ENCODE data around the gene BTNL9.
"Not testable (repeated sequence)": the region's sequence is repeated elsewhere in the genome, so short reads cannot be mapped to it uniquely, and the experiment has no call there.

BTNL9 gene

GRCh38 chr5:181098762-181099601 is 58.9 kb downstream of the BTNL9 start:
- DNase-seq (ENCODE audit: low read depth in 2 of 2, low spot score in 1 of 2) = no peak

DNA sequence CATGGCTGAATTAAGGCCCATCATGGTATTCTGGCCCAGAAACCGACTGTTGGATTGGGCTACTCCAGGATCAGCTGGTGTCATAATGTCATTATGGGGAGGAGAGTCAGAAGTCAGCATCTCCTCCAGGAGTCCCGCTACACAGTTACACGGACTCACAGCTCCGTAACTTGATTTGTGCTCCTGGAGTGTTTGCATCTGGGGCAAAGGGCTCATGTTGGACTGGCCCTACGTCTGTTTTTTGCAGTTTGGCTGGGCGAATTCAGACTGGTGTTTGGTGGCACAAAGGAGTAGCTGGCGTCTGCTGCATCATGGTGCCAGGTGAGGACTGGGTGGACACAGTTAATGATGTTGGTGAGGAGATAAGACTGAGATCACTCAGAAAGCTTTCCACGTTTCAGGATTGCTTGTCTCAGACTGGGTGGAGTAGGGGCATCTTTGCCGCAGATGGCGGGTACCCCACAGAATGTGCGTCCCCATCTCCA is 59.6 kb downstream of the BTNL9 start:
- no peak for DNase-seq (ENCODE audit: low read depth in 2 of 2, low spot score in 1 of 2)

GRCh38 chr5:181100121-181100875 is 60.2 kb downstream of the BTNL9 start:
- DNase-seq (ENCODE audit: low read depth in 2 of 2, low spot score in 1 of 2) = no peak

GRCh38 chr5:181101030-181101641 is 61.1 kb downstream of the BTNL9 start:
- DNase-seq (ENCODE audit: low read depth in 2 of 2, low spot score in 1 of 2) = not testable (repeated sequence)

DNA sequence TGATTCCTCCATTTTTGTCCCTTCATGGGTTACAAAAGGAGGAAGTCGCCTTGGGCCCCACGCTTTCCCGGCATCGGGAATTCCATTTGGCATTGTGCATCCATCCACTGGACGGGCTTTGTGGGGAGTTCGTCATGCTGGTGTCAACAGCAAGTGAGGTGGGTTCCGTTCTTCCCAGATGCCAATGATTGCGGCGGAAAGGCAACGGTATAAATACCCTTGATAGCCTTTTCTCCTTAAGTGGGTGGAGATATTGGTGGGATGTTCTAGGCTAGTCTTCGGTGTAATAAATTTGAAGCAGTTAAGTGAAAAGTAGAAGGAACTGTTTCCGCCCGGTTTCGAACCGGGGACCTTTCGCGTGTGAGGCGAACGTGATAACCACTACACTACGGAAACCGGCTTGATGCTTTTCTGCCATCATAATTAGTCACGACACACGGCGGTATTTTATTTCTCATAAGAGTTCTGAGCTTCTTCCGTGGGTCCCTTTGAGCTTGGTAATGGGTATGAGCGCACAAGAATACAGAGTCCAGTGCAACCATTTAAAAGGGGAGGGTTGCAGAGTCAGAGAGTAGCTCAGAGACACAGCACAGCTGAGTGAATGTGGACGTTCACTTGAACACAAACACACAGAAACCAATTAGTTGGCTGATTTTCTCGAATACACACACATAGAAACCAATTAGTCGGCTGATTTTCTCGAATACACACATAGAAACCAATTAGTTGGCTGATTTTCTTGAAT is 62.0 kb downstream of the BTNL9 start:
- not testable (repeated sequence) for DNase-seq (ENCODE audit: low read depth in 2 of 2, low spot score in 1 of 2)

DNA sequence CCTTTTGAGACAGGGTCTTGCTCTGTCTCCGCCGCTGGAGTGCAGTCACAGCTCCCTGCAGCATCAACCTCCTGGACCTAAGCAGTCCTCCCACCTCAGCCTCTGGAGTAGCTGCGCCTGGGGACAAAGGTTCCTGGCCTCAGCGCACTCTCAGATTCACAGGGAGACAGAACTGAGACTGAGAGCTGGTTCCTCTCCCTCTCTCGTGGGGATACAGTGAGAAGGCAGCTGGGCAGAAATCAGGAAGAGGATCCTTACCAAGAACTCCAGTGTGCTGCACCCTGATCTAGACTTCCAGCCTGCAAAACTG is 64.1 kb downstream of the BTNL9 start:
- DNase-seq (ENCODE audit: low read depth in 2 of 2, low spot score in 1 of 2) = not testable (repeated sequence)

DNA sequence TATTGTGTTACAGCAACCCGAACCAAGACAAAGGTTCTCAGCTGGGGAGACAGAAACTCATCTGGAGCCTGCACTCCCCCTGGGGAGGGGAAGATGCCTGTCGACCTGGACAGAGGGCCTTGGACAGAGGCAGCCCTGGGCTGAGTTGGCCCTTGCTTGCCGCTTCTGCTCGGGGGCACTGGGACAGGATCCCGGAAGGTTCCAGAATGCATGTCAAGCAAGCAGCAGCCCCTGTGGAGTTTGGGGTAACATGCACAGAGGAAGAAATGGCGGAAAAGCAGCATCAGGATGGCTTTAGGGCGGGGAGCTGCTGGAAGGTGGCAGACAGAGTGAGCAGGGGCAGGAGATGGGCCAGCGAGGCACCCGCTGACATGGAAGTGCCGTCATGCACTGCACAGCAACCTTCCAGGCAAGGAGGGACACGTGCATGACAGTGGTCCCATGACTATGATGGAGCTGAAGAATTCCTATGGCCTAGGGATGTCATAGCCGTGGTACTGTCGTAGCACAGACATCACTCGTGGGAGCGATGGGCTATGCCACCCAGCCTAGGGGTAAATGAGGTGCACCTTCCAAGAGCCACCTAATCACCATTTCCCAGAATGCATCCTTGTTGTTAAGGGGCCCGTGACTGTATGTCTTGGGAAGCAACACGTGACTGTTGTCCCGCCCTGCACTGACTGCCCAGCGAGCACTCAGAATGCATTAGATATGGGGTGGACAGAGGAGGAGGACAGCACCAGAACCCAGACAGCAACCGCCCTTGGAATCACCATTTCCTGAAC is 64.7 kb downstream of the BTNL9 start:
- not testable (repeated sequence) for DNase-seq (ENCODE audit: low read depth in 2 of 2, low spot score in 1 of 2)

DNA sequence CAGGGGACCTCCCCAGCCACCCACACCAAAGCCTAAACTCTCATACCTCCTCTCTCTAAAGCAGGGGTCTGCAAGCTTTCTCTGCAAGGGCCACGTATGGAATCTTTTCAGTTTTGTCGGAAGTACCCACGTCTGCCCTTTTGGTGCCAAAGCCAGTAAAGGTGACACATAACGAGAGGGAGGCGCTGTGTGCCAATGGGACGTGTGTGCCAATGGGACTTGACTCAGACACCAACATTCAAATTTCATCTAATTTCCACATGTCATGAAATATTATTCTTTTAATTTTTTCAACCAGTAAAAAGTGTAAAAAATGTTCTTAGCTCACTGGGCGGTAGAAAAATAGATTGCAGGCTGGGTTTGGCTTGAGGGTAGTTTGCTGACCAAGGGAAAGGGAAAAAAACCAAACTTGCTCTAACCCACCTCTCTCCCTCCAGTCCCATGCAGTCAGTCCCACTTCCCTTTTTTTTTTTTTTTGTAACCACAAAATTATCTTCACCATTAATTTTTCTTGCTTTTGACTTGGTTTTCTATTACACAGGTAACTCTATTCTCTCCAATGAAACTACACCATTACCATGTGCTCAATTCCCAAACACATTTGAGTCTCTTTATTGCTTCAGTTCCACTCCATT is 65.4 kb downstream of the BTNL9 start:
- no peak for DNase-seq (ENCODE audit: low read depth in 2 of 2, low spot score in 1 of 2)

- DNase-seq (ENCODE audit: low read depth in 2 of 2, low spot score in 1 of 2) = no peak
Observed at GRCh38 chr5:181107699-181108098, 67.6 kb downstream of the BTNL9 start.

- no peak for DNase-seq (ENCODE audit: low read depth in 2 of 2, low spot score in 1 of 2)
Observed at GRCh38 chr5:181108578-181109165, 68.6 kb downstream of the BTNL9 start.

GRCh38 chr5:181109489-181110013 is 69.5 kb downstream of the BTNL9 start:
- DNase-seq (ENCODE audit: low read depth in 2 of 2, low spot score in 1 of 2) = no peak

- DNase-seq (ENCODE audit: low read depth in 2 of 2, low spot score in 1 of 2) = no peak
Observed at GRCh38 chr5:181111010-181111409, 70.9 kb downstream of the BTNL9 start.
